ENCODE data around the gene MID1IP1.

GRCh38 chrX:38806875-38807621, 5.8 kb downstream of the MID1IP1 start:
- no peak for TF ChIP-seq POLR2AphosphoS5 (IDR thresholded peaks at IDR 0.05; ENCODE audit: low read depth, low read length)
- no peak for TF ChIP-seq POLR2A (IDR thresholded peaks at IDR 0.05; ENCODE audit: low read depth, low read length)

Data from GM12891 (cell line).